Tibial nerve (tissue), 4 donors: ENCODE measurements around the gene LBHD1. TPM values are rescaled to one million over a fixed set of nuclear protein-coding genes. Genes with fewer than 3 reads are reported as not detected.
"Not testable (repeated sequence)": the region's sequence is repeated elsewhere in the genome, so short reads cannot be mapped to it uniquely, and the experiment has no call there.

Source experiments
- DNase-seq, 2 donors: peaks; one replicate each; pipeline ENCODE4 v3.0.0-alpha.2; 2019; ENCODE audit warnings: low spot score in 2 of 2
- H3K27ac ChIP-seq, 4 donors: fragments of 200-600 bp; sonication (generic) in 3 of 4; one replicate each; pipeline ENCODE4 v1.5.1; 2017 to 2019; ENCODE audit warnings: mild to moderate bottlenecking in 1 of 4
- H3K27me3 ChIP-seq, 2 donors: fragments of 200-600 bp; sonication (generic) in 1 of 2; one replicate each; pipeline versions ENCODE4 v1.5.1 to v1.6.0; 2017 to 2019
- H3K36me3 ChIP-seq, 3 donors: fragments of 200-600 bp; sonication (generic); one replicate each; pipeline ENCODE4 v1.5.1; 2018 to 2019
- H3K4me1 ChIP-seq, 4 donors: fragments of 200-600 bp; sonication (generic) in 3 of 4; one replicate each; pipeline ENCODE4 v1.5.1; 2017 to 2019
- H3K4me3 ChIP-seq, 4 donors: fragments of 200-600 bp; sonication (generic) in 3 of 4; one replicate each; pipeline ENCODE4 v1.5.1; 2017 to 2019; ENCODE audit warnings: mild to moderate bottlenecking in 1 of 4, moderate library complexity in 1 of 4
- H3K9me3 ChIP-seq, 4 donors: fragments of 200-600 bp; sonication (generic) in 3 of 4; one replicate each; pipeline ENCODE4 v1.5.1; 2017 to 2019
- EP300 ChIP-seq, 2 donors: sonication (generic); formaldehyde crosslinking; IDR thresholded peaks; one replicate each; pipeline ENCODE4 v1.6.1; 2017; ENCODE audit warnings: antibody characterized with exemption in 2 of 2, mild to moderate bottlenecking in 1 of 2
- POLR2A ChIP-seq, 2 donors: fragments of 450-650 bp; IDR thresholded peaks; one replicate each; pipeline ENCODE4 v1.6.1; 2017; ENCODE audit warnings: antibody characterized with exemption in 2 of 2, mild to moderate bottlenecking in 2 of 2, moderate library complexity in 2 of 2
- WGBS, 2 donors: methylation state at CpG; one replicate each; pipeline ENCODE4 v1.1.5; 2018; 5-methylcytosine and 5-hydroxymethylcytosine counted together
- total RNA-seq, 4 donors: library from RNA; depleted of rRNA; stranded (reverse); fragments of >200 nt; gene quantifications; one replicate each; pipeline ENCODE4 v1.1.0, GENCODE V29; 2016
- TF ChIP-seq, protein P1 (sequence below), 5 experiments: fragments of 200-600 bp in 3 of 5; fragments of 450-650 bp in 2 of 5; sonication (generic) in 3 of 5; IDR thresholded peaks; one replicate each; pipeline ENCODE4 v1.5.1; 2016 to 2019; ENCODE audit warnings: antibody characterized with exemption in 5 of 5, mild to moderate bottlenecking in 3 of 5, moderate library complexity in 2 of 5

The LBHD1 gene
- total RNA-seq, 4 donors from 2014 or later: 3.9 to 11.1 (median 5.4) TPM

DNA sequence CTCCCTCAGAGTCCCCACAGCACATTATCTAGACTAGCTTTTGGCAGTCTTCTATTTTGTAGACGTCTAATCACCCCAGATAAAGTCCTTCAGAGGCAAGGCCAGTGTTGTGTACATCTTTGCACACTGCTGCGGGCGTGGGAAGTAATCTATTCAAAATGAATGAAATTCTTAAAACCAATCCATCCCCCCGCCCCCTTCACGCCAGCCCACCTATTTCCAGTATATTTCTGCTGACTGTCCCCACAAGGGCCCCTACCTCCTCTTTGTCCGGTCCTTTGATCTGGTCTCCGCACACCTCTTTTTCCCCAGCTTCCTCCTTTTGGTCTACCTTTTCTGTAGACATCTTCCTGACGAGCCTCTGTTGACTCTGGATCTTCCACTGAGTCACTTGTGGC, 34.8 kb upstream of the LBHD1 start:
- Histone ChIP-seq H3K27ac (peak overlapping the region; percentile 44 to 89 (median 82)), H3K4me1 (peaks cover 0 to 49% (median 31%) of the 10 kb centered on the region in 4 donors), H3K27me3 (no peaks in the 10 kb centered on the region), H3K9me3 (no peaks in the 10 kb centered on the region), H3K4me3 (peak overlapping the region in 3 of 4 donors; percentile 66 to 86 (median 75)), H3K36me3 (peaks cover 0 to 27% (median 0%) of the 10 kb centered on the region in 3 donors)
- DNase-seq: no peak
- no peak for TF ChIP-seq POLR2A (IDR thresholded peaks at IDR 0.05)
- no peak for TF ChIP-seq EP300 (IDR thresholded peaks at IDR 0.05)
- TF ChIP-seq, protein P1, sequence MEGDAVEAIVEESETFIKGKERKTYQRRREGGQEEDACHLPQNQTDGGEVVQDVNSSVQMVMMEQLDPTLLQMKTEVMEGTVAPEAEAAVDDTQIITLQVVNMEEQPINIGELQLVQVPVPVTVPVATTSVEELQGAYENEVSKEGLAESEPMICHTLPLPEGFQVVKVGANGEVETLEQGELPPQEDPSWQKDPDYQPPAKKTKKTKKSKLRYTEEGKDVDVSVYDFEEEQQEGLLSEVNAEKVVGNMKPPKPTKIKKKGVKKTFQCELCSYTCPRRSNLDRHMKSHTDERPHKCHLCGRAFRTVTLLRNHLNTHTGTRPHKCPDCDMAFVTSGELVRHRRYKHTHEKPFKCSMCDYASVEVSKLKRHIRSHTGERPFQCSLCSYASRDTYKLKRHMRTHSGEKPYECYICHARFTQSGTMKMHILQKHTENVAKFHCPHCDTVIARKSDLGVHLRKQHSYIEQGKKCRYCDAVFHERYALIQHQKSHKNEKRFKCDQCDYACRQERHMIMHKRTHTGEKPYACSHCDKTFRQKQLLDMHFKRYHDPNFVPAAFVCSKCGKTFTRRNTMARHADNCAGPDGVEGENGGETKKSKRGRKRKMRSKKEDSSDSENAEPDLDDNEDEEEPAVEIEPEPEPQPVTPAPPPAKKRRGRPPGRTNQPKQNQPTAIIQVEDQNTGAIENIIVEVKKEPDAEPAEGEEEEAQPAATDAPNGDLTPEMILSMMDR (IDR thresholded peaks at IDR 0.05): no peak
- 76 to 79% methylated on average over 8 of the region's 8 CpGs for WGBS, 2 donors

DNA sequence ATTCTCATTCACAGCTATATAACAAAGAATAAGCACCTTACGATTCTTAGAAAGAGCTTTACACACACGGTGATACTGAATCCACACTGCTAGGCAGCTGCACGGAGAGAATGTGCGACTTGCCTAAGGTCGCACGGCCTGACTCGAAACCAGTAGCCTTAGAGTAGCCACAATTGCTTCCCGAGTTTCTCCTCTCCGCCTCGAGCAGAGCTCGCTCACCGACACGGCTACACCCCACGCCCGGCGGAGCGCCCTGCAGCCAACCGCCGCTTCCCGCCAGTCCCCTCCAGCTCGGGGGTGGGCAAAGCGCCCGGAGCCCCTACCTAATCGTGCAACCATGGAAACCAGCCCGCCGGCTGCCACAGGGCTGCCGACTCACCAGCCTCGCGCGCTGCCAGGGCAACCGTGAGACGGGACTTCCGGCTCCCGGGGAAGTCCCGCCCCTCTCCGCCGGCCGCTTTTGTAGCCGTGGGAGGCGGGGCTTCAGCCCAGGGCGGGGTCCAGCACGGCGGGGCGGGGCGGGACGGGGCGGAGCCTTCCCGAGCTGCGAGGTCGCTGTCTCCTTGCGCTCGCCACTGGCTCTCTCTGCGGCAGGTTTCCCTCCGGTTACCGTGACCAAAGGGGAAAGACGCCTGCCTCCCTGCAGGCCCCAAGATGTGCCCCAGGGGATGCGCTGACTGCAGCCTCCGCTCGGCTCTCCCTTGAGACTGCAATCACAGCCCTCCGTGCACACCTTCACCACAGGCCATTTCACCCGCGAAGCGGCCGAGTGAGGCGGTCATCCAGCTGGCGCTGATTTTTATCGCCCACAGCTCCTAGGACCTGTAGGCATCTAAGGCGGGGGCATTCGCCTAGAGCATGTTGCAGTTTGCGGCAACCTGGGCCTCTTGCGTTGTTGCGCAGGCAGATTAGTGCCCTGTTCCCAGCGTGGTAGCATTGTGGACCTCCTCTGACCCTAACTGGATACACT, 34.1 kb upstream of the LBHD1 start:
- TF ChIP-seq, protein P1 (IDR thresholded peaks at IDR 0.05): no peak
- TF ChIP-seq EP300 (IDR thresholded peaks at IDR 0.05) (peak; percentile 68 to 75), POLR2A (IDR thresholded peaks at IDR 0.05) (peak in 1 of 2 donors; percentile 47)
- 5 to 6% methylated on average over 32 to 50 of the region's 73 CpGs for WGBS, 2 donors
- peak; percentile 91 for DNase-seq
- Histone ChIP-seq H3K27ac (peak overlapping the region; percentile 44 to 89 (median 82)), H3K9me3 (no peaks in the 10 kb centered on the region), H3K4me1 (peaks cover 0 to 49% (median 31%) of the 10 kb centered on the region in 4 donors), H3K36me3 (peaks cover 0 to 27% (median 0%) of the 10 kb centered on the region in 3 donors), H3K4me3 (peak overlapping the region; percentile 66 to 86 (median 78)), H3K27me3 (no peaks in the 10 kb centered on the region)

GRCh38 chr11:62705413-62705812, 33.3 kb upstream of the LBHD1 start:
- H3K9me3 ChIP-seq: no peaks in the 10 kb centered on the region
- peak overlapping the region; percentile 66 to 86 (median 78) for H3K4me3 ChIP-seq
- DNase-seq: no peak
- no peaks in the 10 kb centered on the region for H3K27me3 ChIP-seq
- peaks cover 0 to 27% (median 0%) of the 10 kb centered on the region in 3 donors for H3K36me3 ChIP-seq
- H3K4me1 ChIP-seq: peaks cover 0 to 46% (median 29%) of the 10 kb centered on the region in 4 donors
- H3K27ac ChIP-seq: peak overlapping the region in 3 of 4 donors; percentile 77 to 89 (median 87)
- TF ChIP-seq EP300 (IDR thresholded peaks at IDR 0.05) (no peak), POLR2A (IDR thresholded peaks at IDR 0.05) (no peak)
- TF ChIP-seq, protein P1 (IDR thresholded peaks at IDR 0.05): no peak
- WGBS, 2 donors: 41 to 58% methylated on average over 7 of the region's 7 CpGs

DNA sequence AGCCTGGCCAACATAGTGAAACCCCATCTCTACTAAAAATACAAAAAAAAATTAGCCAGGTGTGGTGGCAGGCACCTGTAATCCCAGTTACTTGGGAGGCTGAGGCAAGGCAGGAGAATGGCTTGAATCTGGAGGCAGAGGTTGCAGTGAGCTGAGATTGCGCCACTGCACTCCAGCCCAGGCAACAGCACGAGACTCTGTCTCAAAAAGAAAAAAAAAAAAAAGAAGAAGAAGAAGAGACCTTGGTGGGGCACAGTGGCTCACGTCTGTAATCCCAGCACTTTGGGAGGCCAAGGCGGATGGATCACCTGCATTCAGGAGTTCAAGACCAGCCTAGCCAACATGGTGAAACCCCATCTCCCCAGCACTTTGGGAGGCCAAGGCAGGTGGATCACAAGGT, 31.9 kb upstream of the LBHD1 start:
- Histone ChIP-seq H3K36me3 (peaks cover 0 to 34% (median 0%) of the 10 kb centered on the region in 3 donors), H3K4me1 (peaks cover 0 to 38% (median 22%) of the 10 kb centered on the region in 4 donors)
- not testable (repeated sequence) for H3K27ac ChIP-seq, H3K9me3 ChIP-seq, H3K4me3 ChIP-seq, H3K27me3 ChIP-seq, DNase-seq
- WGBS, 2 donors: 95 to 97% methylated on average over 4 of the region's 4 CpGs

GRCh38 chr11:62702246-62702645, 30.2 kb upstream of the LBHD1 start:
- H3K27ac ChIP-seq: no peak overlapping the region

More at GRCh38 chr11:62702246-62702645, 30.2 kb upstream of the LBHD1 start:
- WGBS, 2 donors: 88 to 97% methylated on average over 11 of the region's 11 CpGs
- no peak for TF ChIP-seq EP300 (IDR thresholded peaks at IDR 0.05)
- TF ChIP-seq, protein P1 (IDR thresholded peaks at IDR 0.05): no peak
- no peak for TF ChIP-seq POLR2A (IDR thresholded peaks at IDR 0.05)
- Histone ChIP-seq H3K36me3 (peaks cover 0 to 34% (median 0%) of the 10 kb centered on the region in 3 donors), H3K9me3 (no peaks in the 10 kb centered on the region), H3K4me1 (peaks cover 0 to 21% (median 15%) of the 10 kb centered on the region in 4 donors), H3K4me3 (no peak overlapping the region), H3K27me3 (no peaks in the 10 kb centered on the region)
- no peak for DNase-seq
